Activated B cell treated with CpG ODN at 0.5 μM for 24 hours (primary cell): Measurements from ENCODE around the gene ATG2A. TPM values are rescaled to one million over a fixed set of nuclear protein-coding genes. Genes with fewer than 3 reads are reported as not detected.

ENCODE experiments used
- ATAC-seq: fragments of 200-7000 bp; cut with Tn5 transposase; one replicate; pipeline ENCODE4 v1.10.0; 2021; ENCODE audit warnings: low read depth, mild to moderate bottlenecking, moderate library complexity
- CTCF ChIA-PET: fragments of 350-600 bp; sonication (Branson Sonifier 250); formaldehyde crosslinking; loops from one replicate; lab custom pipeline; 2021; ENCODE audit warnings: antibody characterized with exemption; lab: Charles Lee
- POLR2A ChIA-PET: fragments of 350-600 bp; sonication (Branson Sonifier 250); formaldehyde crosslinking; loops from one replicate; lab custom pipeline; 2021; ENCODE audit warnings: antibody characterized with exemption; lab: Charles Lee
- DNase-seq: peaks from one replicate; pipeline ENCODE4 v3.0.0; 2022
- H3K27ac Mint-ChIP-seq: one replicate; pipeline ENCODE4 v1.8.0; 2020; ENCODE audit warnings: mixed read lengths
- H3K27me3 Mint-ChIP-seq: one replicate; pipeline ENCODE4 v1.8.0; 2021; ENCODE audit warnings: mixed read lengths
- H3K36me3 Mint-ChIP-seq: one replicate; pipeline ENCODE4 v1.8.0; 2021; ENCODE audit warnings: low read depth, mixed read lengths
- H3K4me1 Mint-ChIP-seq: one replicate; pipeline ENCODE4 v1.8.0; 2021; ENCODE audit warnings: mixed read lengths
- H3K4me3 Mint-ChIP-seq: one replicate; pipeline ENCODE4 v1.8.0; 2020; ENCODE audit warnings: mild to moderate bottlenecking, mixed read lengths
- H3K9me3 Mint-ChIP-seq: one replicate; pipeline ENCODE4 v1.8.0; 2020; ENCODE audit warnings: mixed read lengths
- intact Hi-C: fragments of 100-400 bp; cut with micrococcal nuclease; formaldehyde crosslinking; loops from one replicate; pipeline ENCODE4 v1.15.1; 2024
- total RNA-seq: library from RNA; stranded (reverse); gene quantifications from 2 replicates; pipeline ENCODE4 v1.2.3, GENCODE V29; 2022
- TF ChIP-seq, protein P1 (sequence below): fragments of 200-600 bp; IDR thresholded peaks from one replicate; pipeline ENCODE4 v1.8.0; 2022; ENCODE audit warnings: antibody characterized with exemption, mild to moderate bottlenecking

ATG2A gene
- total RNA-seq, 1 donor from 2014 or later, result 35.0 TPM

DNA sequence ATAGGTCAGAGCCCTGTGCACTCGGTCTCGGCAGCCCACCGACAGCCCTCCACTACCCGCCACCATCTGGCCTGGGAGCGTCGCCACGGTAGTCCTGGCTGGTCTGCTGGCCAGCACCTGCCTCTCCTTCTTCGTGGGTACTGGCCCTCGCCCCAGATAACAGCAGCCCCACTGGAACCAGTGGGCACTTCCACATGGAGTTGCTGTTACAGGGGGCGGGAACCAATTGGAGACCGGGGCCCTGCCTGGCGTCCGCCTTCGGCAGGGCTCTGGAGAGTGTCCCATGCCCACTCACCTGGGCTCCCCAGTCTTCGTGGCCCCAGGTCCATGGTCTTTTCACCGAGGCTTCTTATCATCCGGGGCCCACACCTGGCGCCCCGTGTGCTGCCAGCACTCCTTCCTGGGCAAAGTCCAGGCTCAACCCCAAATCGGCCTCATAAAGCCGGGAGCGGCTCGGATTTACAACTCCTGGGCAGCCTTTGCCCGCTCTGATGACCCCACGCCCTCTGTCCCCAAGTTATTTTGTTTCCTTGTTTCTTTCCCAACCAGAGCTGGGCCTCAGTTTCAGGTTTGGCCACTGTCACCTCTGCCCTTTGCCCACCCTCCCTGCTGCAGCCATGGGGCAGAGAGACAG lies 25.7 kb downstream of the ATG2A start:
- intact Hi-C loops, result no loop called here
- H3K9me3 Mint-ChIP-seq, result no peaks in the 10 kb centered on the region
- no peak overlapping the region for H3K27ac Mint-ChIP-seq
- H3K36me3 Mint-ChIP-seq, result peaks cover 11% of the 10 kb centered on the region
- H3K27me3 Mint-ChIP-seq, result no peaks in the 10 kb centered on the region
- DNase-seq, result no peak
- POLR2A ChIA-PET, result interaction anchor here (1.1 to 27.8 kb wide), 2 partner anchors 16 to 34 kb away, joined by 3 to 1194 read pairs; partner anchors contain the start of gene CDC42BPG
- CTCF ChIA-PET, result interaction anchor here (0.6 to 13.0 kb wide), 6 partner anchors 12 to 424 kb away, joined by 3 to 310 read pairs (median 4); partner anchors contain the start of gene CDC42BPG
- TF ChIP-seq, protein P1, sequence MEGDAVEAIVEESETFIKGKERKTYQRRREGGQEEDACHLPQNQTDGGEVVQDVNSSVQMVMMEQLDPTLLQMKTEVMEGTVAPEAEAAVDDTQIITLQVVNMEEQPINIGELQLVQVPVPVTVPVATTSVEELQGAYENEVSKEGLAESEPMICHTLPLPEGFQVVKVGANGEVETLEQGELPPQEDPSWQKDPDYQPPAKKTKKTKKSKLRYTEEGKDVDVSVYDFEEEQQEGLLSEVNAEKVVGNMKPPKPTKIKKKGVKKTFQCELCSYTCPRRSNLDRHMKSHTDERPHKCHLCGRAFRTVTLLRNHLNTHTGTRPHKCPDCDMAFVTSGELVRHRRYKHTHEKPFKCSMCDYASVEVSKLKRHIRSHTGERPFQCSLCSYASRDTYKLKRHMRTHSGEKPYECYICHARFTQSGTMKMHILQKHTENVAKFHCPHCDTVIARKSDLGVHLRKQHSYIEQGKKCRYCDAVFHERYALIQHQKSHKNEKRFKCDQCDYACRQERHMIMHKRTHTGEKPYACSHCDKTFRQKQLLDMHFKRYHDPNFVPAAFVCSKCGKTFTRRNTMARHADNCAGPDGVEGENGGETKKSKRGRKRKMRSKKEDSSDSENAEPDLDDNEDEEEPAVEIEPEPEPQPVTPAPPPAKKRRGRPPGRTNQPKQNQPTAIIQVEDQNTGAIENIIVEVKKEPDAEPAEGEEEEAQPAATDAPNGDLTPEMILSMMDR, result no peak
- ATAC-seq, result no peak
- peaks cover 43% of the 10 kb centered on the region for H3K4me1 Mint-ChIP-seq
- H3K4me3 Mint-ChIP-seq, result no peak overlapping the region

DNA sequence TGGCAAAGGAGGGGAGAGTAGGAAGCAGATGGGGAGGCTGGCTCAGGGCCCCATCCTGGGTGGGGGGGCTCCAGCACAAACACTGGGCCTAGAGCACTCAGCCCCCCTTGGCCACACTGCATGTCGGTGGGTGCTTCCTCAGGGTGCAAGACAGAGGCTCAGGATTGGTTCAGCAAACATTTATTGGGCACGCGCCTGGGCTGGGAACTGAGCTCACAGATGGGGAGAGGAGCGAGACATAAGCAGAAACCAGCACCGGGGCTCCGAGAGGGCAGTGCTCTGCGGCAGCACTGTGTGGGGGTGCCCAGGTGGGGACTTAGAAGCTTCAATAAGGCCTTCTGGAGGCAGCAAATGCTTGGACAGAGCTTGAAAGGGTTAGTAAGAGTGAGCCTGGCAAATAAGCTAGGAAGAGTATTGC lies 26.5 kb downstream of the ATG2A start:
- Mint-ChIP-seq H3K36me3 (peaks cover 5% of the 10 kb centered on the region), H3K4me3 (no peak overlapping the region), H3K4me1 (peaks cover 46% of the 10 kb centered on the region), H3K9me3 (no peaks in the 10 kb centered on the region), H3K27ac (no peak overlapping the region), H3K27me3 (no peaks in the 10 kb centered on the region)
- intact Hi-C loops, result no loop called here
- POLR2A ChIA-PET, result interaction anchor here (1.1 to 27.8 kb wide), 2 partner anchors 15 to 33 kb away, joined by 3 to 1194 read pairs; partner anchors contain the start of gene CDC42BPG
- CTCF ChIA-PET, result interaction anchor here (0.8 to 13.0 kb wide), 3 partner anchors 15 to 220 kb away, joined by 3 to 310 read pairs (median 3); partner anchors contain the start of gene CDC42BPG
- TF ChIP-seq, protein P1, result no peak
- DNase-seq (no peak), ATAC-seq (no peak)

DNA sequence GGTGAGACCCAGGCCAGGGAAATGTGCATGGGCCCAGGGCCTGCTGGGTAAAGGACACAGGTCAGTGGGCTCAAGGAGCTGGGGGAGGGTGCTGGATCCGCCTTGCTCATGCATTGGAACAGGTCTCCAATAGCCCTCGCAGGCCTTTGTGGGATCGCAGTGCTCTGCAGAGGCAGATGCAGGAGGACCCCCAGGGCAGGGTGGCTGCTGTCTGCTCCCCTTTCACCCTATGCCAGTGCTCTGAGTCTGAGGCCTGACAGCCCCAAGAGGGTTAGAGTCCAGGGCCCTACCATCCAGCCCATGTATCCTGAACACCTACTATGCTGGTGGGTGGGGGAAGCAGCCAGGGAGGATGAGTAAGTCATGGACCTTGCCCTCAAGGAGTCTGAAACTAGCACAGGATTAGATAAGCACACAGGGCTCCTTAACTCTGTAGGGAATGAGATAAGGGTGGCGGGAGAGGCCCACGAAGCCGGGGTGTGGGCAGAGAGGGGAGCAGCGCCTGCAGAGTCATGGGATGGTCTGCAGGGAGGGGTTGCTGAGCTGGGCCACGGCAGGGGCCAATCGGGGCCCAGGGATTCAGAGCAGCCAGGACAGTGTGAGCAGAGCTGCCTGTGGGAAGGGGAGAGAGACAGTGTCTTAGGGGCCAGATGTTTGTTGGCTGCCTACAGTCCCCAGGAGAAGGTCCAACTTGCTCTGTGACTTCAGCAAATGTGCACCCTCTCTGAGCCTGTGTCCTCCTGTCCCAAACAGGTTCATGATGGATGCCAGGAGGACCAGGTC lies 28.1 kb downstream of the ATG2A start:
- no peaks in the 10 kb centered on the region for H3K9me3 Mint-ChIP-seq
- CTCF ChIA-PET, result interaction anchor here (0.9 to 13.0 kb wide), 3 partner anchors 16 to 43 kb away, joined by 9 to 310 read pairs (median 9); partner anchors contain the start of gene CDC42BPG
- intact Hi-C loops, result loop anchor here (1.0 kb wide), 3 partner anchors 11 to 42 kb away; partner anchors contain the start of gene EHD1

DNA sequence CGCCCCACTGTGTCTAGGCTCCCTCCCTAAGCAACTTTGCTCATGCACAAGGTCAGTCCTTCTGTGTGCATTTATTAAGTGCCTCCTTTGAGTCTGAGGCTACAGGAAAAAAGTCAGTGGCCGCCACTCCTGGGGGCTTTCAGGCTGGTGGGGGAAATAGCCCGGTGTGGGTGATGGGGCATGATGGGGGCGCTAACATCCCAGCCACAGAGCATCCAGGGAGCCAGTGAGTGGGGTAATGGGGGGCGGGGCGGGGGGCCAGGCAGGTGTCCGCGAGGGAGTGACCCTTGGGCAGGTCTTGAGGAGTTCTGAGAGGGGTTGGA lies 28.6 kb downstream of the ATG2A start:
- CTCF ChIA-PET, result interaction anchor here (0.5 to 13.0 kb wide), 14 partner anchors 10 to 443 kb away, joined by 3 to 310 read pairs (median 8); partner anchors contain the start of genes CDC42BPG and EHD1
- no peaks in the 10 kb centered on the region for H3K36me3 Mint-ChIP-seq
- intact Hi-C loops, result loop anchor here (1.0 kb wide), 3 partner anchors 10 to 41 kb away; partner anchors contain the start of gene EHD1
- ATAC-seq, result no peak
- peaks cover 40% of the 10 kb centered on the region for H3K4me1 Mint-ChIP-seq
- peak overlapping the region; percentile 80 for H3K4me3 Mint-ChIP-seq
- no peaks in the 10 kb centered on the region for H3K27me3 Mint-ChIP-seq
- no peak for DNase-seq
- POLR2A ChIA-PET, result interaction anchor here (1.0 to 27.8 kb wide), 5 partner anchors 11 to 126 kb away, joined by 3 to 1194 read pairs (median 6); partner anchors contain the start of genes ARL2, CDC42BPG, EHD1 and SF1
- TF ChIP-seq, protein P1, result no peak
- peak overlapping the region; percentile 88 for H3K27ac Mint-ChIP-seq
- H3K9me3 Mint-ChIP-seq, result no peaks in the 10 kb centered on the region

More for the DNA sequence above, 28.1 kb downstream of the ATG2A start:
- H3K36me3 Mint-ChIP-seq, result no peaks in the 10 kb centered on the region
- ATAC-seq, result no peak
- H3K27ac Mint-ChIP-seq, result no peak overlapping the region
- TF ChIP-seq, protein P1, result no peak
- H3K4me3 Mint-ChIP-seq, result no peak overlapping the region
- H3K4me1 Mint-ChIP-seq, result peaks cover 45% of the 10 kb centered on the region
- POLR2A ChIA-PET, result interaction anchor here (0.5 to 27.8 kb wide), 4 partner anchors 12 to 155 kb away, joined by 3 to 1194 read pairs (median 16); partner anchors contain the start of genes ARL2, CDC42BPG and EHD1
- DNase-seq, result no peak
- no peaks in the 10 kb centered on the region for H3K27me3 Mint-ChIP-seq
